ENCODE data around the gene CHST4.
A peak's percentile ranks its signal among the peaks of the same experiment; 100 is the strongest.

The CHST4 gene

GRCh38 chr16:71536752-71537499 lies 10.7 kb downstream of the CHST4 start:
- no peak for DNase-seq (ENCODE audit: low read depth)
- TF ChIP-seq, protein P1, sequence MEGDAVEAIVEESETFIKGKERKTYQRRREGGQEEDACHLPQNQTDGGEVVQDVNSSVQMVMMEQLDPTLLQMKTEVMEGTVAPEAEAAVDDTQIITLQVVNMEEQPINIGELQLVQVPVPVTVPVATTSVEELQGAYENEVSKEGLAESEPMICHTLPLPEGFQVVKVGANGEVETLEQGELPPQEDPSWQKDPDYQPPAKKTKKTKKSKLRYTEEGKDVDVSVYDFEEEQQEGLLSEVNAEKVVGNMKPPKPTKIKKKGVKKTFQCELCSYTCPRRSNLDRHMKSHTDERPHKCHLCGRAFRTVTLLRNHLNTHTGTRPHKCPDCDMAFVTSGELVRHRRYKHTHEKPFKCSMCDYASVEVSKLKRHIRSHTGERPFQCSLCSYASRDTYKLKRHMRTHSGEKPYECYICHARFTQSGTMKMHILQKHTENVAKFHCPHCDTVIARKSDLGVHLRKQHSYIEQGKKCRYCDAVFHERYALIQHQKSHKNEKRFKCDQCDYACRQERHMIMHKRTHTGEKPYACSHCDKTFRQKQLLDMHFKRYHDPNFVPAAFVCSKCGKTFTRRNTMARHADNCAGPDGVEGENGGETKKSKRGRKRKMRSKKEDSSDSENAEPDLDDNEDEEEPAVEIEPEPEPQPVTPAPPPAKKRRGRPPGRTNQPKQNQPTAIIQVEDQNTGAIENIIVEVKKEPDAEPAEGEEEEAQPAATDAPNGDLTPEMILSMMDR (IDR thresholded peaks at IDR 0.05; ENCODE audit: insufficient read depth, low read depth, low read length, missing control alignments), result no peak

GRCh38 chr16:71537643-71538042 lies 11.4 kb downstream of the CHST4 start:
- TF ChIP-seq, protein P1 (IDR thresholded peaks at IDR 0.05; ENCODE audit: insufficient read depth, low read depth, low read length, missing control alignments), result peak; percentile 85
- H3K4me3 ChIP-seq (ENCODE audit: low read depth, low read length), result no peak overlapping the region
- DNase-seq (ENCODE audit: low read depth), result peak; percentile 82

More at GRCh38 chr16:71536752-71537499, 10.7 kb downstream of the CHST4 start:
- no peak overlapping the region for H3K4me3 ChIP-seq (ENCODE audit: low read depth, low read length)

DNA sequence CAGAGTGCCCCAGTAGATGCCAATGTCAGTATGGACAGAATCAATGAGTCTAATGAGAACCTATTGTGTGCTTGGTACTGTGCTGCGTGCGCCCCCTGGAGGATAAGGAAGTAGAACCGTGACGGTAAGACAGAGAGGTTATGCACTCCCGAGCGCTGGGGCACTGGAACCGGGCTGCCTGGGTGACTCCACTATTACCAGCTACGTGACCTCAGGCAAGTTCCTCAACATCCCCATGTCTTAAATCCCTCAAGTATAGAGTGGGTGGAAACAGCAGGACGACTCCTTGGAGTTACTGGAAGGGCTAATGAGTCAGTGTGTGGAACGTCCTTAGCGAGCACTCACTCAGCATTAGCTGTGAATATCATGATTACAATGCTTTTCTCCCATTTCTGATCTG lies 16.2 kb downstream of the CHST4 start:
- H3K4me3 ChIP-seq (ENCODE audit: low read depth, low read length), result no peak overlapping the region
- TF ChIP-seq, protein P1 (IDR thresholded peaks at IDR 0.05; ENCODE audit: insufficient read depth, low read depth, low read length, missing control alignments), result peak; percentile 84
- peak; percentile 81 for DNase-seq (ENCODE audit: low read depth)

GRCh38 chr16:71547168-71547567 lies 20.9 kb downstream of the CHST4 start:
- no peak overlapping the region for H3K4me3 ChIP-seq (ENCODE audit: low read depth, low read length)
- TF ChIP-seq, protein P1 (IDR thresholded peaks at IDR 0.05; ENCODE audit: insufficient read depth, low read depth, low read length, missing control alignments), result no peak
- no peak for DNase-seq (ENCODE audit: low read depth)

DNA sequence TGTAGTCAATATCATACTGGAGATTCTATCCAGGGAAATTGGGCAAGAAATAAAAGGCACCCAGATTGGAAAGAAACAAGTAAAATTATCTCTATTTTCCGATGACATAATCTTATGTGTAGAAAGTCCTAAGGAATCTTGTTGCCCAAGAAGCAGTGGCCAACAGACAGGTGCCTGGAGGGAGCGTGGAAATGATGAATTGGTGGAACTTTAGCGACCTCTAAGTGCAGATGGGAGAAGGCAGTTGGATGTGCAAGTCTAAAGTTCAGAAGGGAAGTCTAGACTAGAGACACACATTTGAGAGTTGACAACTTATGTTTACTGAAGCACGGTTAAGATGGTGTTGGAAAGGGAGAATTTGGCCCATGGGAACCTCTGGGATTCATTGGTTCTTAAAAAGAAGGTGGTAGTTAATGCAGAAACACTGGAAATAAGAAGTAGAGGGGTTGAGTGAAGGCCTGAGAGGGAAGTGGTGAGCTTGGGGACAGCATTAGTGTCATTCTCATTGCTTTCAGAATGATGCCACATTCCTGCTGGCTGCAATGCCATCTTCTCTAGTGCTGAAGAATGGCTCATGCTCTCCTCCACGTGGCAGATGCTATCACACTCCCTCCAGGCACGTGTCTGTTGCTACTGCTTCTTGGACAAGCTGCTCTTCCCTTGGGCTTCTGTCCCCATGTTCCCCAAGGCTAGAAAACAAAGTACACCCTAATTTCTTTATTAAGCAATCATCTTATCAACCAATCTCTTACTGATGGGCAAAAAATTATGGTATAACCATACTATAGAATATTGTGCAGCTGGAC lies 26.7 kb downstream of the CHST4 start:
- TF ChIP-seq, protein P1 (IDR thresholded peaks at IDR 0.05; ENCODE audit: insufficient read depth, low read depth, low read length, missing control alignments), result peak; percentile 9
- no peak overlapping the region for H3K4me3 ChIP-seq (ENCODE audit: low read depth, low read length)
- no peak for DNase-seq (ENCODE audit: low read depth)

DNA sequence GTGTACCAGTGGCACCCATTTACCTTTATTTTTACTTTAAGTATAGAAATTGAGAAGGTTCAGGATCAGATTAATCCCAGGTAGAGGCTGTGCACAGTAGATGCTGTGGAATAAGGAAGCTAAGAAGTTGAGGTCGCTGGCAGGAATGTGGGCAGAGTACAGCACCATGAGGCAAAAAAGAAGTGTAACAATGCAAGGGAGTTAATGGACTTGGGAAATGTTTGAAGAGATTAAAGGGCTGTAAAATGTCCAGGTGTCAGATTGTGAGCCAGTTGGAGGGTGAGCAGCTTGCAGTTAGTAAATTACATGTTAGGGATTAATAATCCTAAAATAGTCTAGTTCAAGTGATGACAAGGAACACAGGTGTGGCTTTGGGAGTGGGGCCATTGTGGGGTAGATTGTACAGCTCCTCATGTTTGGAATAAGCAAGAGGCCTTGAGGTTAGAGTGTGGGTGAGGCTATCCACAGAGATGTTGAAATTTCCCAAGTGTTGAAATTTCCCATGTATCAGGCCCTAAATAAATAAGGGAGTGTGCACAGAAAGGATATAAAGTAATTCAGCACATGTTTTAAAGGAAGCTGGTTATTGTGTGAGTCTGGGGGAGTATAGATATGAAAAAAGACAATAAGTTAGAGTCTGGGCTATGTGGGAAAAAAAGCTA lies 29.1 kb downstream of the CHST4 start:
- no peak for DNase-seq (ENCODE audit: low read depth)
- TF ChIP-seq, protein P1 (IDR thresholded peaks at IDR 0.05; ENCODE audit: insufficient read depth, low read depth, low read length, missing control alignments), result no peak
- no peak overlapping the region for H3K4me3 ChIP-seq (ENCODE audit: low read depth, low read length)
